Left ventricle myocardium inferior (tissue), 1 donor: ENCODE results near the gene NAV2. TPM values are rescaled to one million over a fixed set of nuclear protein-coding genes. Genes with fewer than 3 reads are reported as not detected.

Experiments
- DNase-seq: peaks from one replicate; pipeline ENCODE4 v3.0.0-alpha.2; 2020
- H3K27ac ChIP-seq: fragments of 200-600 bp; replicated peaks from 2 replicates; pipeline ENCODE4 v1.8.0; 2021
- H3K27me3 ChIP-seq: fragments of 200-600 bp; 2 replicates; pipeline ENCODE4 v1.8.0; 2021; ENCODE audit warnings: low read depth
- H3K36me3 ChIP-seq: fragments of 200-600 bp; 2 replicates; pipeline ENCODE4 v1.8.0; 2021
- H3K4me1 ChIP-seq: fragments of 200-600 bp; 2 replicates; pipeline ENCODE4 v1.8.0; 2021
- H3K4me3 ChIP-seq: fragments of 200-600 bp; 2 replicates; pipeline ENCODE4 v1.8.0; 2021; ENCODE audit warnings: mild to moderate bottlenecking, moderate library complexity
- H3K9me3 ChIP-seq: fragments of 200-600 bp; replicated peaks from 2 replicates; pipeline ENCODE4 v1.8.0; 2021
- CTCF ChIP-seq: fragments of 200-600 bp; IDR thresholded peaks from 2 replicates; pipeline ENCODE4 v1.8.0; 2021; ENCODE audit warnings: antibody characterized with exemption, mild to moderate bottlenecking, borderline replicate concordance
- intact Hi-C: fragments of 100-400 bp; cut with micrococcal nuclease; formaldehyde crosslinking; loops from one replicate; pipeline ENCODE4 v1.11.0; 2022
- total RNA-seq: library from RNA; stranded (reverse); fragmentation: NEBNext Ultra II Directional; extraction: Animal tissue kit (Norgen Biotek cat#: 25700); gene quantifications from one replicate; pipeline ENCODE4 v1.2.1, GENCODE V29; 2021
- donor health status: DM: no; HTN: yes; CAD: no; lungs with severe emphysema.

Gene NAV2
- total RNA-seq, 1 donor from 2014 or later, result 14.3 TPM

GRCh38 chr11:19771463-19771862, 58.8 kb downstream of the NAV2 start:
- no peaks in the 10 kb centered on the region for H3K27me3 ChIP-seq
- H3K4me3 ChIP-seq, result no peak overlapping the region
- no peak overlapping the region for H3K27ac ChIP-seq
- no peak for DNase-seq
- H3K4me1 ChIP-seq, result peaks cover 45% of the 10 kb centered on the region
- TF ChIP-seq CTCF, result no peak
- no peaks in the 10 kb centered on the region for H3K9me3 ChIP-seq
- H3K36me3 ChIP-seq, result no peaks in the 10 kb centered on the region
- intact Hi-C loops, result no loop called here

- Histone ChIP-seq H3K4me3 (no peak overlapping the region), H3K36me3 (no peaks in the 10 kb centered on the region), H3K27ac (no peak overlapping the region), H3K4me1 (peaks cover 43% of the 10 kb centered on the region), H3K27me3 (peaks cover 8% of the 10 kb centered on the region), H3K9me3 (no peaks in the 10 kb centered on the region)
- DNase-seq, result no peak
- intact Hi-C loops, result no loop called here
- TF ChIP-seq CTCF, result no peak
Observed at GRCh38 chr11:19772480-19772879, 59.8 kb downstream of the NAV2 start.

GRCh38 chr11:19774329-19774728, 61.7 kb downstream of the NAV2 start:
- Histone ChIP-seq H3K27me3 (peaks cover 8% of the 10 kb centered on the region), H3K4me1 (peaks cover 36% of the 10 kb centered on the region), H3K4me3 (no peak overlapping the region), H3K36me3 (no peaks in the 10 kb centered on the region), H3K27ac (no peak overlapping the region), H3K9me3 (no peaks in the 10 kb centered on the region)
- DNase-seq, result no peak
- intact Hi-C loops, result no loop called here
- no peak for TF ChIP-seq CTCF

GRCh38 chr11:19774817-19775580, 62.4 kb downstream of the NAV2 start:
- DNase-seq, result no peak
- H3K27ac ChIP-seq, result no peak overlapping the region
- peaks cover 29% of the 10 kb centered on the region for H3K4me1 ChIP-seq
- intact Hi-C loops, result no loop called here
- peaks cover 8% of the 10 kb centered on the region for H3K27me3 ChIP-seq
- H3K36me3 ChIP-seq, result no peaks in the 10 kb centered on the region
- TF ChIP-seq CTCF, result no peak
- H3K9me3 ChIP-seq, result no peaks in the 10 kb centered on the region
- H3K4me3 ChIP-seq, result no peak overlapping the region

DNA sequence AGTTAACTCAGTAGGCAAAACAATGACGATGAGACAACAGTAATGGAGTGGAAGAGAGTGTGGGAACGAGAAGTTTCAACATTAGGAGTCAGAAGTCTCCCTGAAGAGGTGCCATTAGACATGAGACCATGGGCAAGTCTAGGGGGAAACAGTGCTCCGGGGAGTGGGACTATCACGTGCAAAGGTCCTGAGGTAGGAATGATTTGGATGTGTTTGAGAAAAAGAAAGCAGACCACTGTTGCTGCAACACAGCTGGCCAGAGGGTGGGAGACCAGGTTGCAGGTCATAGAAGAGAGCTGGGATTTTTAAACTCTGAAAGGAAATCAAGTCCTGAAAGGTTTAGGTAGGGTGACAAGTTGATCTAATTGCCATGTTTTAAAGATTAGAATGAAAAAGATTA, 63.0 kb downstream of the NAV2 start:
- Histone ChIP-seq H3K9me3 (no peaks in the 10 kb centered on the region), H3K36me3 (no peaks in the 10 kb centered on the region), H3K4me3 (no peak overlapping the region), H3K27me3 (peaks cover 8% of the 10 kb centered on the region), H3K4me1 (peaks cover 24% of the 10 kb centered on the region), H3K27ac (no peak overlapping the region)
- DNase-seq, result no peak
- TF ChIP-seq CTCF, result no peak
- intact Hi-C loops, result no loop called here
